SW480 (cell line): ENCODE results near the gene ARIH1.
"Not testable (repeated sequence)": the region's sequence is repeated elsewhere in the genome, so short reads cannot be mapped to it uniquely, and the experiment has no call there.

Experiments
- DNase-seq: peaks from one replicate; pipeline ENCODE4 v3.0.0-alpha.2; 2016; ENCODE audit warnings: low spot score

Gene ARIH1

GRCh38 chr15:72608084-72608483, 134.0 kb downstream of the ARIH1 start:
- not testable (repeated sequence) for DNase-seq

DNA sequence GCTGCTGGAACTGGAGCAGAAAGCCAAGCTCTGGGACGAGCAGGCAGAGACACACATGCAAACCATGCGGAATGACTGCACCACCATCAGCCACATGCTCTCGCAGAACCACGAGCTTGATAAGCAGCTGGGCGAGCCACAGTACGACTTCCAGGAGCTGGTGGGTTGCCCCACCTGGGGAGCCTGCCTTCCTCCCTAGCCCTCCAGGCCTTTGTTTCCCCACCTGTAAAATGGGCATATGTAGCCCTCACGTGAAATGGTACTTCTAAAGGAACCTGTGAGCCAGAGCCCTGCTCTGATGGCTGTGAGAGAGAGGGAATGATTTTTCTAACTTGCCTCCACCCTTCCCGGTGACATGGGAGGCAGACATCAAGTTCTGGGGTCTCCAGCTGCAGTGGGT, 135.7 kb downstream of the ARIH1 start:
- no peak for DNase-seq

- not testable (repeated sequence) for DNase-seq
Observed at GRCh38 chr15:72612324-72612723, 138.2 kb downstream of the ARIH1 start.

DNA sequence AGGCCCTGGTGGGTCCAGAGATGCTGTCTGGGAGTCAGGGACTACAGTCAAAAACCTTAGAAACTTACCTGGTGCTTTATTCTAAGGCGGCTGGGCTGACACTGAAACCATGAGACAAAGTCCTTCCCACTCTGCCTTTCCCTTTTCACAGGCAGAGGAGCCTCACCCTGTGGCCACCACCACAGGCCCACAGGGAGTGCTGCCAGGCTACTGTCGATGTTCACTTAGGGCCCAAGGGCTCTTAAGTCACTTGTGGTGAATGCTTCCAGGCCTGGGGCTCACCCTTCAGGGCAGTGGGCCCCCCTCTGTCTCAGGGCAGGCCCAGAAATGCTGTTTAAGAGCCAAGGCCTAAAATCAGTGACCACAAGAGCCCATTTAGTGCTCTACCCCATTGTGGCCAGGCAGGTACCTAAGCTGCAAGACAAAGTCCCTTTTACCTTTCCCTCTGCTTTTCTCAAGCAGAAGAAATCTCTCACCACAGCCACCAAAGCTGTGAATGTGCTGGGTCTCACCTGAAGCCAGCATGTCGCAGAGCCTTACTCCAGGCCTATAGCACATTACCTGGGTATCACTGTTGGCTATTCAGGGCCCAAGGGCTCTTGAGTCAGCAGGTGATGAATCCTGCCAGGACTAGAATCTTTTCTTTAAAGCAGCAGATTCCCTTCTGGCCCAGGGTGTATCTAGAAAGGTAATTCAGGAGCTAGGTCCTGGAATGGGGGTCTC, 140.8 kb downstream of the ARIH1 start:
- DNase-seq, result no peak

DNA sequence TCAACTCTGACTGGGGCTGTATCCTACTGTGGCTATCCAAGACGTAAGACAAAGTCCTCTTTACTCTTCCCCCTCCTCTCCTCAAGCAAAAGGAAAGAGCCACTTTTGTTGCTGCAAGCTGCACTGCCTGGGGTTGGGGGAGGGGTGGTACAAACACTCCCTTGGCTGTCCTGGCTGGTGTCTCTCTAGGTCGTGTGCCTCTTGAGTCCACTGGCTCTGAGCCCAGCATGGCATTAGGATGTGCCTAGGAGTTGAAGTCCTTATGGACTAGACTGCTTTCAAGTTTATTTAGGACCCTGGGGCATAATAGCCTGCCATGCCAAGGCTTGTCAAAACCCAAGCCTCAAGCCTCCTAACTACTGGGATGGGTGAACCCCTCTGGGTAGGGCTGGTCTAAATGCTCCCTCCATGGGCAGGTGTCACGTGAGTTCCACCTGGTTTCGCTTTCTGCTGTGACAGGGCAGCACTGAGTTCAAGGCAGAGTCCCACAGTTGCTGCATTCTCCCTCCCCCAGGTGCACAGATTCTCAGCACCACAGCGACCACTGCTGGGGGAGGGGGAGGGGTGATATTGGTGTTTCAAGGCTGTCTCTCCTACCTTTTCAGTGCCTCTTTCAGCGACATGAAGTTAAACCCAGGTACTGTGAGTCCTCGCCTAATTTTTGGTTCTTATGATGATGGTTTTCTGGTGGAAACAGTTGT, 141.6 kb downstream of the ARIH1 start:
- DNase-seq, result peak; percentile 57

GRCh38 chr15:72616491-72617210, 142.5 kb downstream of the ARIH1 start:
- DNase-seq, result peak; percentile 93

DNA sequence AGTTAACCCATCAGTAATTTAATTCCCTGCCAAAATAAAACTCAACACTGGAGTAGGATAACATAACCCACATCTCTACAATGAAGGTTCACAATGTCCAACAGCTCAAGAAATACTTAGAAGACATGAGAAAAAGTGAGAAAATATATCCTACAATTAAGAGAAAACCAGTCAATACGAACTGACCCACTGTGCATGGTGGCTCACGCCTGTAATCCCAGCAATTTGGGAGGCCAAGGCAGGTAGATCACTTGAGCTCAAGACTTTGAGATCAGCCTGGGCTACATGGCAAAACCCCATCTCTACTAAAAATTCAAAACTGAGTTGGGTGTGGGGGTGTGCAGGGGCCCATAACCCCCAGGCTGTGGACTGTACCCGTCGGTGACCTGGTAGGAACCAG, 149.7 kb downstream of the ARIH1 start:
- DNase-seq, result not testable (repeated sequence)

- DNase-seq, result not testable (repeated sequence)
Observed at GRCh38 chr15:72626153-72626552, 152.0 kb downstream of the ARIH1 start.

DNA sequence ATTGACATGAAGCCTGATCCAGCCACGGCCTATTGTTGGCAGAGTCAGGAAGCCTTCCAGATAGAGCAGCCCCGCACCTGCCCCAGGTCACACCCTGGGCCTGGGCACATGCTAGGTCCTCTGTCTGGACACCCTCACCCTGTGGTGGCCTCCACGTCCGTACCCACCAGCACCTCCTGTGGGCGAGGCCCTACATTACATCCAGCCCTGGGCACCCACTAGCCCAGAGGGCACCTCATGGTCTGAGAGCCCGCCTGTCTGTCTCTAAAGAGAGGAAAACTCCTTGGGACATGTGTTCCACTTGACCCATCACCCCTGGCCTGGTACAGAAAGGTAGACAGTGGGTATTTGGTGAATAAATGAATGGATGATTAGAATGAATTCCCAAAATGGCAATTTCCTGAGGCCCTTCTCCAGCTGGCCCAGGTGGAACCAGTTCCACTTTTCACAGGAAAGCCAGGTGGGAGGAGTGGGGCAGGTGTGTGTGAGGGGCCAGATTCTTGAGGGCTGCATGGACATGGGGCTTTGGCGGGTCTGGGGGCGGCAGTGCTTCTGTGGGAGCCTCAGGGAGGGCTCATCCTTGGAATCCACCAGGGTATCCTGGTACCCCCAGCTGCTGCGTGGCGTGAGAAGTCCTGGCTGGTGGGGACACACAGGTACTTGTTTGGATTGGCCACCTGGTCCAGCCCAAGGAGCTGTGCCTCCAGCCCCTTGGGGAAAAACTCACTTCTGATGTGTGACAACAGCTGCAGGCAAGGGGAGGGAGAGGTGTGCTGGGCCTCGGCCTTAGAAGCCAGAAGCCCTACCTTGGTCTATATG, 154.3 kb downstream of the ARIH1 start:
- not testable (repeated sequence) for DNase-seq

DNA sequence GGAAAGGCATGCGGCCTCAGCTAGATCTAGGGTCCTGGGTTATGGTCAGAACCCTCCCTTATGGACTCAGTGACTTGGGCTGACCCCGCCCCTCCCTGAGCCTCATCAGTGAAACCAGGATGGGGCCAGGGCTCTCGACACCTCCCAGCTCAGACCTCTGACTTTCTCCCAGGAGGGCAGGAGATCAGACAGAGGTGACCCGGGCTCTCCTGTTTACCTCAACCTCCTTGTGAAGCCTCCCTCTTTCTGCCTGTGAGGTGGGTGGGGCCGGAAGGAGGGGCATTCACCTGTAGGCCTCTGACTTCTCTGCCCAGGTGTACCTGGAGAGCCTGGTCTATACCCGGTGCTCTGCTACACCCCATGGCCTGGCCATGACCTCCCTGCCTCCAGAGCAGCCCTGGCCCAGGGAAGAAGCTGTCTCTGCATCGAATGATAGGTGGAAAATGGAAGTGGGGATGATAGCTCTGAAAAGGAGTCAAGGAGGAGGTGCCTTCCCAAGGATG, 155.0 kb downstream of the ARIH1 start:
- not testable (repeated sequence) for DNase-seq

- DNase-seq, result peak; percentile 74
Observed at GRCh38 chr15:72636519-72637282, 162.6 kb downstream of the ARIH1 start.

GRCh38 chr15:72639759-72640483, 165.8 kb downstream of the ARIH1 start:
- DNase-seq, result not testable (repeated sequence)

DNA sequence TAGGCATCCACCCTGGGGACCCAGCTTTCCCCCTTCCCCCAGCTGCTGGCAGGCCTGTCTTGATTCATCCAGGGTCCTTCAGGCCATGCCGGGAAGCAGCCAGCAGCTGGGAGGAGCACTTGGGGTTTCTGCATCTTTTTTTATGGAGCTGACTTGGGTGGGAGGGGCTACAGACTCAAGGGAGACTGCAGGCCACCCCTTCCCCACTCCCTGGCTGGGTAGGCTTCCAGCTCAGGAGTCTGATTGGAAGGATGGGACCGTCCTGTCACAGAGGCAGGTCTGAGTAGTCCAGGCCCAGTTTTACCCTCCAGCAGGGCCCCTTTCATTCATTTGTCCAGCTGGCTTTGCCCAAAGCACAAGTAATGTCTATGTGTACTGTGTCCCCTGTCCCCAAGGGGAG, 168.1 kb downstream of the ARIH1 start:
- not testable (repeated sequence) for DNase-seq

- DNase-seq, result not testable (repeated sequence)
Observed at GRCh38 chr15:72648631-72649253, 174.6 kb downstream of the ARIH1 start.
